Stimulated activated CD8-positive, alpha-beta memory T cell treated with anti-CD3 and anti-CD28 coated beads, Interleukin-4, amount 100 ng/mL, for 4 hours (primary cell): ENCODE results near the gene CLDN25.

Experiments used
- DNase-seq, 2 donors: peaks; one replicate each; pipeline ENCODE4 v3.0.0-alpha.2; 2020; ENCODE audit warnings: low read depth in 2 of 2, low spot score in 1 of 2

The CLDN25 gene

DNA sequence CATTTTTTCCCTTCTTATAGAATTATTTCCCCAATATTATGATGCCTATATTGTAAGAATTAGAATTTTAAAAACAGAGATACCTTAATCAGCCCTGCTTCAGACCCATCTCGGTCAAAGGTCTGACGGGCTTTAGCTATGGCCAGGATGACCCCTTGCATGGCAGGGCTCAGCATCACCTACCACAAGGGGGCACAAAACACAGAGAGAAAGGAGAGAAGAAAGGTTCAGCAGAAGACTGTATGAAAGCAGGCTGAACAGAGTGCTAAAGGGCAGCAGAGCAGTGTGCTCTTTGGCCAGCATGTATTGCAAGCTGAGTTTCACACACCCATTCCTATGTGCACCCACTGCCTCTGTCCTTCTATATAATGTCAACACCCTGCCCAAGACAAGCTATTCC is 26.8 kb downstream of the CLDN25 start:
- DNase-seq, result no peak

DNA sequence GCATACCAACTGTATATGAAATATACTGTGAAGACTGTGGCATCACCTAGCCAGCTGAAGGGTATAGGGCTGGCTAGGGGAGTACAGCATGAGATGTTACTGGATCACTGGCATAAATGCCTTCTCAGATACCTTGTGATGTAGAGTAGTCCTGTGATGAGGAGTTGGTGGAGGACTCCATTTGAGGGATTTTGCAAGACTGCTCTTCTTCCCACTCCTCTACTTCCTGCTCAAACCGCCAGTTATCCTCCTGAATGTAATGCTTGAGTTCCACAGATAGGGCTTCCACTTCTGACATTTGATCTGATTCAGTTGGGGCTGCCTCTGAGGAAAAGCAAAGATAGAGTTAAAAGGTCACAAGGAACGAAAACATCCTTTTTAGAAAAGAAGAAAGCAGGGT is 29.3 kb downstream of the CLDN25 start:
- DNase-seq, result no peak

DNA sequence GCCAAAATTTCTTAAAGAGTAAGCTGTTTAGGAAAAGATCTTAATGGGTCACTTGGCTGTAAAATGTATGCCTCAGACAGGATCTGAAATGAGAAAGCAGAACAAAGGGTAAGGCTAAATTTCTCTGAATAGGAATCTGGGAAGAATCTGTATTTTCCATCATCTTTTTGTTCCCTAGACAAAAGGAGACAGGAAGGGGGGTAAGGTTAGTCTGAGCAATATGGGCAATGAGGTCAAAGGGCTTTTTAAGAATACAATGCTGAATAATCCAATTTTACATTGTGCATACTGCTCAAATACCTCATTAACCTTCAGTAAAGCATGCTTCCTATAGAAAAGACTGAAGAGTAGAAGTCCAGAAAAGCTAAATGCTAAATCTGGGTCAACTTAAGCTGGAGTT is 34.6 kb downstream of the CLDN25 start:
- no peak for DNase-seq

DNA sequence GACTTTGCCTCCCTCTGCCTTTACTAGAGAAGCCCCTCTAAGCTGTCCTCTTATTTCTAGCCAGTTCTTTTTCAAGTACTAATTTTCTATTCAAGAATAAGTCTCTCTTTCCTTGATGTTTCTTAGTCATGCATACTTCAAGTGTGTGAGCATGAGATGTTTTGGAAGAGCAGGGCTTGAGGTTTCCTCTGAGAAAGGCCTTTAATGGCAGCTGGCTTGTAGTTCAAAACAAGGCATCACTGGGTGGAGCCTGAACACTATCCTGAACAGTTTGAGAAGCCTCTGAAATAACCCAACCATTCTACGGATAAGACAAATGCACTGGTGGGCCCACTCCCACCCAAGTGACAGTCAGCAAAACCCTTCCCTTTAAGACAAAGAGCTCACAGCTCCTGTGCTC is 37.6 kb downstream of the CLDN25 start:
- DNase-seq, result no peak

DNA sequence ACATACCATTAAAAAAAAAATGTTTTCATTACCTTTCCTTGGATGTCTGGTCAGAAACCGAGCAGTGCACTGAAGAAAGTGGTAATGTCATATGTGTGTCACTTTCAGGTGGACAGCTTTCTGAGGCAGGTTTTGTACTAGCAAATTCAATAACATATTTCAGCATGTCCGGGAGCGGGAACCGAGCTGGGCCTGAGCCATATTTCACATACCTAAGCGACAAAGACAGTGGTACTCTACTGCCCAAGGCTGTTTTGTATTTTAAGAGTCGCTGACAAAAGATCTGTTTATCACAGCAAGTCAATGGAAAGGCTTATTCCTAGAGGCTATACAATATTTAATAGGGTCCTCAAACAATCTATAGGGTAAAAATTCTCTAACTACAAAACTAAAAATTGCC is 38.0 kb downstream of the CLDN25 start:
- no peak for DNase-seq

DNA sequence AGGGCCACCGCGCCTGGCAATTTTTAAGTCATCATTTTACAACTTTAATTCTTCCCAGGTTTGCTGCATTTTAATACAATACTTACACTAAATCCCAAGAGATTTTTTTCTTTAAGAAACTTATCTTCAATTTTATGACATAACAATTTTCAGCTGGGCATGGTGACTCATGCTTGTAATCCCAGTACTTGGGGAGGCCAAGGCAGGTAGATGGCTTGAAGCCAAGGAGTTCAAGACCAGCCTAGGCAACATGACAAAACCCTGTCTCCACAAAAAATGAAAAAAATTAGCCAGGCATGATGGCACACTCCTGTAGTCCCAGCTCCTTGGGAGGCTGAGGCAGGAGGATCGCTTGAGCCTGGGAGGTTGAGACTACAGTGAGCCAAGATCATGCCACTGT is 38.8 kb downstream of the CLDN25 start:
- no peak for DNase-seq

DNA sequence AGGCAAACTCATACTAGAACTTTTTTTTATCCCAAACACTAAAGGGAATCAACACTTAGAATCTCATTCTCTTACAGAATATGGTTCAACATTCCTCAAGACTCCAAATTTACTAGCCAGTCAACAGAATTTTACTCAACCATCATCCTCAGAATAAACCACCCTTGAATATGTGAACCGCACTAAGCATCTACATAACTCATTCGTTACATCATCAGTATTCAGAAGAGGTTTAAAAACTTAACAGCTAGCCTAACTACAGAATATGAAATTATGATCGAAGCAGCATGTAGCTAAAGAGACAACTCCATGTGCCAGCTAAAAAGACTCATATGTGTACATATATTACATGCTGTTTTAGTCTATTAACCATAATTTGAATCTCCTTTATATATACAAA is 47.9 kb downstream of the CLDN25 start:
- DNase-seq, result no peak

DNA sequence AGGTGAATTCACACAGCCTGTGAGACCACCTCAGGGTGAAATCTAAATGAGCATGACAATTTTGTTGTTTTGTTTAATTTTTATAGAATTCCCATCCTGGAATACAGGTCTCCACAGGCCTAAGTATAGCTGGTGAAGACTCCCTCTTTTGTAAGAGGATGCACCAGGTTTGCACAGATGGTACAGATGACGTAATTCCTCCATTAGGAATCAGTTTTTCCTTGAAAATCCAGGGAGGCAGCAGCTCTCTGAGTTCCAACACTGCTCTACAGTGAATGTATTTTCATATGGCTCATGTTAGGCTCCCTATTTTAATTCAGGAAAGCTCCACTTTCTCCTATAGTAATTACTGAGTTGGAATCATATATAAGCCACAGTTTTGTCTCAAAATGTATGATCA is 48.6 kb downstream of the CLDN25 start:
- no peak for DNase-seq

DNA sequence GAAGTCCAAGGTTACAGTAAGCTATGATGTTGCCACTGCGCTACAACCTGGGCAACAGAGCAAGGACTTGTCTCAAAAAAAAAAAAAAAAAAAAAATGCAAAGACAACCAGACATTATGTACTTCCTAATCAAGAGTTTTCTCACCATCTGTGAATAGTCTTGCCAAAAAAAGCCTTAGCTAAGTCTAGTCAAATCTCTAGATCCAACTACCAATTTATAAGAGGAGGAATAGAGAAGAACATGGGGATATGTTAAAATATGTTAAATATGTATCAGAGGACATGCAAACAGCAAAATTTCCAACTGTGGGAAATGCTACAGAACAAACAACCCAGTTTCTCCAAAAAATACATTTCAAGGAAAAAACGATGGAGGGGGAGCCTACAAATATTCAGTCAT is 50.2 kb downstream of the CLDN25 start:
- DNase-seq, result no peak
